Nephron (organoid): ENCODE results near the gene SIGLEC15.

Source experiments
- H3K27ac Mint-ChIP-seq, 3 experiments: 2 replicates each; pipeline ENCODE4 v1.8.0; 2020; ENCODE audit warnings: mixed read lengths in 3 of 3, mild to moderate bottlenecking in 2 of 3, moderate library complexity in 1 of 3
- H3K27me3 Mint-ChIP-seq: 2 replicates; pipeline ENCODE4 v1.8.0; 2021; ENCODE audit warnings: low read depth, mild to moderate bottlenecking, moderate library complexity, mixed read lengths
- H3K36me3 Mint-ChIP-seq: 2 replicates; pipeline ENCODE4 v1.8.0; 2020; ENCODE audit warnings: low read depth, mixed read lengths
- H3K4me1 Mint-ChIP-seq: 2 replicates; pipeline ENCODE4 v1.8.0; 2020; ENCODE audit warnings: mixed read lengths
- H3K4me3 Mint-ChIP-seq, 3 experiments: 2 replicates each; pipeline ENCODE4 v1.8.0; 2020; ENCODE audit warnings: mild to moderate bottlenecking in 3 of 3, mixed read lengths in 3 of 3, moderate library complexity in 2 of 3
- H3K9me3 Mint-ChIP-seq: 2 replicates; pipeline ENCODE4 v1.8.0; 2020; ENCODE audit warnings: mixed read lengths
- TF ChIP-seq, protein P1 (sequence below), 3 experiments: fragments of 200-600 bp; sonication (generic); IDR thresholded peaks; one replicate each; pipeline ENCODE4 v1.5.0; 2021; ENCODE audit warnings: antibody characterized with exemption in 3 of 3; ENCODE audit not compliant: unreplicated experiment in 3 of 3

The SIGLEC15 gene

DNA sequence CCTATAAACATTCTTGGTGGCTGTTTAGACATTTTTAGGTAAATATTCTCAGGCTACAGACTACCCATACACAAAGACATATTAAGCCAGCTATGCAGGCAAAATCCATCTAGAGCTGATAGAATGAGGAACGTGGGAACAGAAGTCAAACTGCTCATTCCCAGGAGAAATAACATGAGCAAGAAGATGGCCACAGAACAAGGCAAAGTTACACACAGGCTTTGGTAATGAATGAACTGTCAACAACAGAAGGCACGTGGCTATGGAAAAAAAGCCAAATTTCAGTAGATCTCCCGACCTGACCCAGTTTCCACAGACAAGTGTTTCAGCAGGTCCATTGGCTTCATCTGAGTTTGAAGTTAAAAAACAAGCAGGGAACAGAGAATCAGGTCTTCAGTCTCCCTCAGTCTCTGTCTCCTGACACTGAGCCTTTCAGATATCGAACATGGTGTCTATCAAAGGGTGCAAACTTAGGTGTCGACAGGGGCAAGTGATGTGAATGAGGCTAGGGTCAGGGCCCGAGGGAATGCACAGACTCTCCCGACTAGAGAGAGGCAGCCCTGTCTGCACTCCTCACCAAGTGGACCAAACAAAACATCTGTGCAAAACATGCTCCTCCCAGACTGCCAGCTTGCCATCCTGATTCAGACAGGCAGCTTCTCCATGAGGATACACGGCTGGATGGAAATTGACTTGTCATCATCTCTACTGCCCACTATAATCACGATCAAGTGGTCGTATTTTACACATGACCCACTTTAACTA, 25.9 kb downstream of the SIGLEC15 start:
- TF ChIP-seq, protein P1, sequence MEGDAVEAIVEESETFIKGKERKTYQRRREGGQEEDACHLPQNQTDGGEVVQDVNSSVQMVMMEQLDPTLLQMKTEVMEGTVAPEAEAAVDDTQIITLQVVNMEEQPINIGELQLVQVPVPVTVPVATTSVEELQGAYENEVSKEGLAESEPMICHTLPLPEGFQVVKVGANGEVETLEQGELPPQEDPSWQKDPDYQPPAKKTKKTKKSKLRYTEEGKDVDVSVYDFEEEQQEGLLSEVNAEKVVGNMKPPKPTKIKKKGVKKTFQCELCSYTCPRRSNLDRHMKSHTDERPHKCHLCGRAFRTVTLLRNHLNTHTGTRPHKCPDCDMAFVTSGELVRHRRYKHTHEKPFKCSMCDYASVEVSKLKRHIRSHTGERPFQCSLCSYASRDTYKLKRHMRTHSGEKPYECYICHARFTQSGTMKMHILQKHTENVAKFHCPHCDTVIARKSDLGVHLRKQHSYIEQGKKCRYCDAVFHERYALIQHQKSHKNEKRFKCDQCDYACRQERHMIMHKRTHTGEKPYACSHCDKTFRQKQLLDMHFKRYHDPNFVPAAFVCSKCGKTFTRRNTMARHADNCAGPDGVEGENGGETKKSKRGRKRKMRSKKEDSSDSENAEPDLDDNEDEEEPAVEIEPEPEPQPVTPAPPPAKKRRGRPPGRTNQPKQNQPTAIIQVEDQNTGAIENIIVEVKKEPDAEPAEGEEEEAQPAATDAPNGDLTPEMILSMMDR (IDR thresholded peaks at IDR 0.05; ENCODE audit: unreplicated experiment in 3 of 3): no peak
- H3K27me3 Mint-ChIP-seq: no peaks in the 10 kb centered on the region
- H3K27ac Mint-ChIP-seq: no peak overlapping the region
- no peaks in the 10 kb centered on the region for H3K9me3 Mint-ChIP-seq
- H3K4me1 Mint-ChIP-seq: peaks cover 7% of the 10 kb centered on the region
- H3K36me3 Mint-ChIP-seq: peaks cover 61% of the 10 kb centered on the region
- no peak overlapping the region for H3K4me3 Mint-ChIP-seq

DNA sequence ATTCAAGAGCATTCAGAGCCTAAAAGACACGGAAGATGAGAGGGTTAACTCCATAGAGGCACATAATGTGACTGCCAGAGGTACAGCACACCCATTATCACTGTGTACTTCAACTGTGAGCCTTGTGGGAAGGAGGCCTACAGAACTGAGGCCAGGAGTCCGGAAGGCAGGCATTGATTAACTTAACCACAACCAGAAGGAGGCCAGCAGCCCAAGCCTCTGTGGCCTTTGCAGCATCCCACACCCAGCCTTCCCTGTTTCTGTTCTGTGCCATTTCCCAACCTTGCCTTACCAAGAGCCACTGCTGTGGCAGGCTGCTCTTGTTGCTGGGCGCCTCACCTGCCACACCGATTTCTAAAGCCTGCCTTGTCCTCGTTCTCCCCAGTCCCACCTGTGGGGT, 27.2 kb downstream of the SIGLEC15 start:
- H3K27ac Mint-ChIP-seq: no peak overlapping the region
- peaks cover 7% of the 10 kb centered on the region for H3K4me1 Mint-ChIP-seq
- no peaks in the 10 kb centered on the region for H3K9me3 Mint-ChIP-seq
- no peak overlapping the region for H3K4me3 Mint-ChIP-seq
- TF ChIP-seq, protein P1 (IDR thresholded peaks at IDR 0.05; ENCODE audit: unreplicated experiment in 3 of 3): no peak
- H3K27me3 Mint-ChIP-seq: no peaks in the 10 kb centered on the region
- peaks cover 71% of the 10 kb centered on the region for H3K36me3 Mint-ChIP-seq

DNA sequence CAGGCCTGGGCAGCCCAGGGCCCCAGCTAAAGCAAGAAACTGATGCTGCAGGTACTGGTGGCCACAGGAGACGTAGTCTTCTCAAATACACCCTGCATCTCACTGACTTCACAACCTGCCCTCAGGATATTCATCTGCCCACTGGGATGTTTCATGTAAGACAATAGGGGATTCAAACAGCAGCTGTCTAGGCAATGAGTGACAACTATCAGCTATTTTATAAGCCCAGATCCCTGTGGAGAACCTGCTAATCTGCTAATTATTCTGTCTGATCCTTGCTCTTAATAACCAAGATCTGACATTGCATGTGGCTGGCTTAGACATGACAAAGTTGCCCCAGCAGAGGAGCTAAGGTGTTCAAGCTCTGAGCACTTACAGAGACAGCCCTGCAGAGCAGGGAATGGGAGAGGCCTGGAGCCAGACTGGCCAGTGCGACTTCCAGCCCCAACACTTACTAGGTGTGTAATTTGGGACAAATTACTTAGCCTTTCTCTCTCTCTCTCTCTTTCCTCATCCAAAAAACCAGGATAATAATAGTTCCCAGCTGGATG, 28.6 kb downstream of the SIGLEC15 start:
- TF ChIP-seq, protein P1 (IDR thresholded peaks at IDR 0.05; ENCODE audit: unreplicated experiment in 3 of 3): no peak
- Mint-ChIP-seq H3K27ac (no peak overlapping the region), H3K27me3 (no peaks in the 10 kb centered on the region), H3K9me3 (no peaks in the 10 kb centered on the region), H3K4me1 (peaks cover 7% of the 10 kb centered on the region), H3K4me3 (no peak overlapping the region), H3K36me3 (peaks cover 80% of the 10 kb centered on the region)

DNA sequence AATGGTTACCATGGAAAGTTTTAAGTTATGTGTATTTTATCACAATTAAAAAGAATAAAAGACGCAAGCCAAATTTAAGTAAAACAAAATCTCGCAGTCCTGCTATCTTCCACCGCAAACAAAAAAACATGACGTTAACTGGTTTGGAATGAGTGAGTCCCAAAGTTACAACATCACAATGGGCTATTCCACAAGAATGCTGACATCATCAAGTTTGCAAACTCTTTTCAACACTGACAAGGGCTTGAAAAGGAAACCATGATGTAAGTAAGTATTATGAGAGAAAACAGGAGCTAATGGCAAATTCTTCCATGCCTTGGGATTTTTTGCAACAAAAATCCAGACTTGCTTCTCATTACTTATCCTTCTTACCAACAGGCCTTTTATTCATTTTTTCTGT, 31.1 kb downstream of the SIGLEC15 start:
- TF ChIP-seq, protein P1 (IDR thresholded peaks at IDR 0.05; ENCODE audit: unreplicated experiment in 3 of 3): no peak
- Mint-ChIP-seq H3K4me1 (peaks cover 7% of the 10 kb centered on the region), H3K4me3 (no peak overlapping the region), H3K27ac (no peak overlapping the region), H3K36me3 (peaks cover 84% of the 10 kb centered on the region), H3K27me3 (no peaks in the 10 kb centered on the region), H3K9me3 (no peaks in the 10 kb centered on the region)

DNA sequence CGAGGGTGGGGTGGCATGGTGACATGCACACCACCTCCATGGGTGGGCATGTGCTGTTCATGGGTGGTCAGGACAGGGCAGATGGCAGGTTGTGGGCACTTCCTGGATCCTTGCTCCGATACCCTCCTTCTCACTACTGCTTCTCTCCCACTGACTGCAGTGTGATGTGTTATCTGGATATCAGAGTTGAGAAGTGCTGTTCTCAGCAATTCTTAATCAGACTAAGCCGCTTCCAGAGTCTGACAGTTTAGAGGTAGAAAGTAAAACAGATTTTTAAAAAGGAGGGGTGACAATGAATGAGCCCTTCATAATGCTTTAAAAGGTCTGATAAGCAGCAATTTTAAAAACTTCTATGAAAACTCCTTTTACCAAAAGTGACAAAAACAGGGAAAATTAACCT, 33.9 kb downstream of the SIGLEC15 start:
- TF ChIP-seq, protein P1 (IDR thresholded peaks at IDR 0.05; ENCODE audit: unreplicated experiment in 3 of 3): no peak
- Mint-ChIP-seq H3K36me3 (peaks cover 91% of the 10 kb centered on the region), H3K27me3 (no peaks in the 10 kb centered on the region), H3K9me3 (no peaks in the 10 kb centered on the region), H3K4me1 (no peaks in the 10 kb centered on the region), H3K27ac (no peak overlapping the region), H3K4me3 (no peak overlapping the region)

DNA sequence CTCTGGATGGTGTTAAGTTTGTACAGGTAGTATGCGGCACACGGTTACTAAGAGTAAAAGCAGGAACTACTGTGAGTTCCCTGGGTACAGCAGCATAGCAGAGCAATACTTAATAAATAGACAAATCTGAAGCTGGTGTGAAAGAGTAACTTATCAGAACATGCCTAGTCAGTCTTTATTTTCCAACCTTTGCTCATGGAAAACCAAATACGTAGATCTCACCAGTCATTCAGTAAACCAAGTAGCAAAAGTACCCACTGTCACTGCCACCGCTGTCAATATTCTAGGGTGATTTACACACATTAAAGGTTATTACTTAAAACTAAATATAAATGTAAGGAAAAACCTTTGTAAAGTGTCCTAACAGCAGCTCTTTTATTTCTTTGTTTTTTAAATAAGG, 35.0 kb downstream of the SIGLEC15 start:
- Mint-ChIP-seq H3K4me1 (no peaks in the 10 kb centered on the region), H3K9me3 (no peaks in the 10 kb centered on the region), H3K36me3 (peaks cover 95% of the 10 kb centered on the region)

More for the DNA sequence above, 35.0 kb downstream of the SIGLEC15 start:
- H3K27ac Mint-ChIP-seq: no peak overlapping the region
- H3K4me3 Mint-ChIP-seq: no peak overlapping the region
- TF ChIP-seq, protein P1 (IDR thresholded peaks at IDR 0.05; ENCODE audit: unreplicated experiment in 3 of 3): no peak
- no peaks in the 10 kb centered on the region for H3K27me3 Mint-ChIP-seq
